ENCODE data around the gene SGO2.

SGO2 gene

GRCh38 chr2:200525882-200526651 is at the start of gene SGO2:
SGO2 (plus strand) TSS chr2:200526207; CDS start chr2:200532976, 6,769 bp downstream.
- peak; percentile 95 for DNase-seq (ENCODE audit: low spot score)

GRCh38 chr2:200476836-200477235 is 49.2 kb upstream of the SGO2 start:
- no peak for DNase-seq (ENCODE audit: low spot score)

GRCh38 chr2:200477667-200478131 is 48.3 kb upstream of the SGO2 start:
- no peak for DNase-seq (ENCODE audit: low spot score)

GRCh38 chr2:200479692-200480265 is 46.2 kb upstream of the SGO2 start:
- DNase-seq (ENCODE audit: low spot score): no peak

- no peak for DNase-seq (ENCODE audit: low spot score)
These were observed 43.8 kb upstream of the SGO2 start for GRCh38 chr2:200482194-200482593.

GRCh38 chr2:200483729-200484198 is 42.2 kb upstream of the SGO2 start:
- DNase-seq (ENCODE audit: low spot score): no peak

GRCh38 chr2:200484934-200485333 is 41.1 kb upstream of the SGO2 start:
- no peak for DNase-seq (ENCODE audit: low spot score)

GRCh38 chr2:200486529-200486928 is 39.5 kb upstream of the SGO2 start:
- no peak for DNase-seq (ENCODE audit: low spot score)

GRCh38 chr2:200488169-200488568 is 37.8 kb upstream of the SGO2 start:
- DNase-seq (ENCODE audit: low spot score): no peak

- DNase-seq (ENCODE audit: low spot score): no peak
These were observed 36.0 kb upstream of the SGO2 start for GRCh38 chr2:200490001-200490400.

GRCh38 chr2:200492656-200493055 is 33.4 kb upstream of the SGO2 start:
- DNase-seq (ENCODE audit: low spot score): no peak

- DNase-seq (ENCODE audit: low spot score): no peak
These were observed 32.0 kb upstream of the SGO2 start for GRCh38 chr2:200494048-200494447.

GRCh38 chr2:200496696-200497095 is 29.3 kb upstream of the SGO2 start:
- DNase-seq (ENCODE audit: low spot score): no peak

GRCh38 chr2:200498402-200499162 is 27.4 kb upstream of the SGO2 start:
- no peak for DNase-seq (ENCODE audit: low spot score)

- no peak for DNase-seq (ENCODE audit: low spot score)
These were observed 23.8 kb upstream of the SGO2 start for GRCh38 chr2:200502196-200502595.

- DNase-seq (ENCODE audit: low spot score): no peak
These were observed 19.3 kb upstream of the SGO2 start for GRCh38 chr2:200506679-200507078.

- no peak for DNase-seq (ENCODE audit: low spot score)
These were observed 18.8 kb upstream of the SGO2 start for GRCh38 chr2:200507179-200507578.

GRCh38 chr2:200509235-200509611 is 16.8 kb upstream of the SGO2 start:
- DNase-seq (ENCODE audit: low spot score): no peak

GRCh38 chr2:200509612-200510433 is 16.2 kb upstream of the SGO2 start, which contains the start of gene KCTD18:
KCTD18 (minus strand) TSS chr2:200510068; CDS start chr2:200507016, 3,052 bp downstream.
- DNase-seq (ENCODE audit: low spot score): peak; percentile 93

- no peak for DNase-seq (ENCODE audit: low spot score)
These were observed 10.9 kb upstream of the SGO2 start for GRCh38 chr2:200515155-200515554.

GRCh38 chr2:200523158-200523557 is 2.8 kb upstream of the SGO2 start:
- DNase-seq (ENCODE audit: low spot score): no peak

- no peak for DNase-seq (ENCODE audit: low spot score)
These were observed 2.4 kb upstream of the SGO2 start for GRCh38 chr2:200523604-200524003.
